ENCODE results near the gene KIRREL3. TPM values are rescaled to one million over a fixed set of nuclear protein-coding genes. Genes with fewer than 3 reads are reported as not detected.

KIRREL3 gene
- total and polyA plus RNA-seq, 2 of the 8 experiments (the other 6 are each of a cell fraction or from before 2014, with no cell fraction given) = 0.29 to 0.32 TPM

DNA sequence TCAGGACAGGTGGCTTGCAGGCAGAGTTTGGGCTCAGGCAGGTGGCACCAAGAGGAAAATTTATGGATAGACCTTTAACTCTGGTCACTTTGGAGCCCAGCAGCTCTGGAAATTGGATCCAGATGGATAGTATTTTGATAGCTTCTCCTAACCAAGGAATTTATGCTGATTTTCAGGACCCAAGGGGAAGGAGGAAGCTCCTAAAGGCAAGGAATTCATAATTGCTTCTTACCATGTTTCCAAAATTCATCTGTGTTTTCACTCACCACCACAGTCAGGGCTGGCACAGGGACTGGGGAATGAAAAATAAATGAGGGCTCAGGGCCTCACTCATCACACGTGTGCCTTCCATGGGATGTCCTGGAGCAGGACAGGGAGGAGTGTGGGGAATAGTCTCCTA lies 327.3 kb downstream of the KIRREL3 start (continued):
- TF ChIP-seq, protein P1, sequence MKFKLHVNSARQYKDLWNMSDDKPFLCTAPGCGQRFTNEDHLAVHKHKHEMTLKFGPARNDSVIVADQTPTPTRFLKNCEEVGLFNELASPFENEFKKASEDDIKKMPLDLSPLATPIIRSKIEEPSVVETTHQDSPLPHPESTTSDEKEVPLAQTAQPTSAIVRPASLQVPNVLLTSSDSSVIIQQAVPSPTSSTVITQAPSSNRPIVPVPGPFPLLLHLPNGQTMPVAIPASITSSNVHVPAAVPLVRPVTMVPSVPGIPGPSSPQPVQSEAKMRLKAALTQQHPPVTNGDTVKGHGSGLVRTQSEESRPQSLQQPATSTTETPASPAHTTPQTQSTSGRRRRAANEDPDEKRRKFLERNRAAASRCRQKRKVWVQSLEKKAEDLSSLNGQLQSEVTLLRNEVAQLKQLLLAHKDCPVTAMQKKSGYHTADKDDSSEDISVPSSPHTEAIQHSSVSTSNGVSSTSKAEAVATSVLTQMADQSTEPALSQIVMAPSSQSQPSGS (IDR thresholded peaks at IDR 0.05; ENCODE audit: low read length) = no peak
- TF ChIP-seq JUND (IDR thresholded peaks at IDR 0.05; ENCODE audit: low read length) (no peak), EGR1 (IDR thresholded peaks at IDR 0.05; ENCODE audit: borderline replicate concordance, low read depth, low read length) (no peak), POLR2A (IDR thresholded peaks at IDR 0.05; ENCODE audit: control extremely low read depth in 1 of 2, low read depth in 2 of 2, low read length in 2 of 2) (no peak)
- TF ChIP-seq, protein P2, sequence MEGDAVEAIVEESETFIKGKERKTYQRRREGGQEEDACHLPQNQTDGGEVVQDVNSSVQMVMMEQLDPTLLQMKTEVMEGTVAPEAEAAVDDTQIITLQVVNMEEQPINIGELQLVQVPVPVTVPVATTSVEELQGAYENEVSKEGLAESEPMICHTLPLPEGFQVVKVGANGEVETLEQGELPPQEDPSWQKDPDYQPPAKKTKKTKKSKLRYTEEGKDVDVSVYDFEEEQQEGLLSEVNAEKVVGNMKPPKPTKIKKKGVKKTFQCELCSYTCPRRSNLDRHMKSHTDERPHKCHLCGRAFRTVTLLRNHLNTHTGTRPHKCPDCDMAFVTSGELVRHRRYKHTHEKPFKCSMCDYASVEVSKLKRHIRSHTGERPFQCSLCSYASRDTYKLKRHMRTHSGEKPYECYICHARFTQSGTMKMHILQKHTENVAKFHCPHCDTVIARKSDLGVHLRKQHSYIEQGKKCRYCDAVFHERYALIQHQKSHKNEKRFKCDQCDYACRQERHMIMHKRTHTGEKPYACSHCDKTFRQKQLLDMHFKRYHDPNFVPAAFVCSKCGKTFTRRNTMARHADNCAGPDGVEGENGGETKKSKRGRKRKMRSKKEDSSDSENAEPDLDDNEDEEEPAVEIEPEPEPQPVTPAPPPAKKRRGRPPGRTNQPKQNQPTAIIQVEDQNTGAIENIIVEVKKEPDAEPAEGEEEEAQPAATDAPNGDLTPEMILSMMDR (IDR thresholded peaks at IDR 0.05; ENCODE audit: control extremely low read depth in 1 of 3, insufficient read depth in 1 of 3, low read depth in 1 of 3, low read length in 3 of 3) = no peak

Data from H1 (cell line).